Measurements from ENCODE around the gene SCMH1.

GRCh38 chr1:41078616-41079015, 163.5 kb downstream of the SCMH1 start:
- TF ChIP-seq CTCF (conservative IDR thresholded peaks at IDR 0.05; ENCODE audit: low read depth in 2 of 2), result no peak
- no peak for TF ChIP-seq REST (IDR thresholded peaks at IDR 0.05; ENCODE audit: unreplicated experiment)
- TF ChIP-seq JUNB (IDR thresholded peaks at IDR 0.05; ENCODE audit: unreplicated experiment), result no peak
- TF ChIP-seq POLR2AphosphoS5 (IDR thresholded peaks at IDR 0.05; ENCODE audit: low read depth), result no peak
- TF ChIP-seq ETS1 (IDR thresholded peaks at IDR 0.05), result no peak
- TF ChIP-seq EZH2 (IDR thresholded peaks at IDR 0.05; ENCODE audit: low read depth, unreplicated experiment), result no peak
- TF ChIP-seq ZNF114 (CRISPR knock-in tag; IDR thresholded peaks at IDR 0.05), result no peak
- TF ChIP-seq CREB1 (CRISPR knock-in tag; IDR thresholded peaks at IDR 0.05; ENCODE audit: low read depth), result no peak
- TF ChIP-seq EZH2phosphoT487 (IDR thresholded peaks at IDR 0.05; ENCODE audit: unreplicated experiment), result no peak
- TF ChIP-seq NANOG (IDR thresholded peaks at IDR 0.05; ENCODE audit: borderline replicate concordance), result no peak
- TF ChIP-seq, protein P1, sequence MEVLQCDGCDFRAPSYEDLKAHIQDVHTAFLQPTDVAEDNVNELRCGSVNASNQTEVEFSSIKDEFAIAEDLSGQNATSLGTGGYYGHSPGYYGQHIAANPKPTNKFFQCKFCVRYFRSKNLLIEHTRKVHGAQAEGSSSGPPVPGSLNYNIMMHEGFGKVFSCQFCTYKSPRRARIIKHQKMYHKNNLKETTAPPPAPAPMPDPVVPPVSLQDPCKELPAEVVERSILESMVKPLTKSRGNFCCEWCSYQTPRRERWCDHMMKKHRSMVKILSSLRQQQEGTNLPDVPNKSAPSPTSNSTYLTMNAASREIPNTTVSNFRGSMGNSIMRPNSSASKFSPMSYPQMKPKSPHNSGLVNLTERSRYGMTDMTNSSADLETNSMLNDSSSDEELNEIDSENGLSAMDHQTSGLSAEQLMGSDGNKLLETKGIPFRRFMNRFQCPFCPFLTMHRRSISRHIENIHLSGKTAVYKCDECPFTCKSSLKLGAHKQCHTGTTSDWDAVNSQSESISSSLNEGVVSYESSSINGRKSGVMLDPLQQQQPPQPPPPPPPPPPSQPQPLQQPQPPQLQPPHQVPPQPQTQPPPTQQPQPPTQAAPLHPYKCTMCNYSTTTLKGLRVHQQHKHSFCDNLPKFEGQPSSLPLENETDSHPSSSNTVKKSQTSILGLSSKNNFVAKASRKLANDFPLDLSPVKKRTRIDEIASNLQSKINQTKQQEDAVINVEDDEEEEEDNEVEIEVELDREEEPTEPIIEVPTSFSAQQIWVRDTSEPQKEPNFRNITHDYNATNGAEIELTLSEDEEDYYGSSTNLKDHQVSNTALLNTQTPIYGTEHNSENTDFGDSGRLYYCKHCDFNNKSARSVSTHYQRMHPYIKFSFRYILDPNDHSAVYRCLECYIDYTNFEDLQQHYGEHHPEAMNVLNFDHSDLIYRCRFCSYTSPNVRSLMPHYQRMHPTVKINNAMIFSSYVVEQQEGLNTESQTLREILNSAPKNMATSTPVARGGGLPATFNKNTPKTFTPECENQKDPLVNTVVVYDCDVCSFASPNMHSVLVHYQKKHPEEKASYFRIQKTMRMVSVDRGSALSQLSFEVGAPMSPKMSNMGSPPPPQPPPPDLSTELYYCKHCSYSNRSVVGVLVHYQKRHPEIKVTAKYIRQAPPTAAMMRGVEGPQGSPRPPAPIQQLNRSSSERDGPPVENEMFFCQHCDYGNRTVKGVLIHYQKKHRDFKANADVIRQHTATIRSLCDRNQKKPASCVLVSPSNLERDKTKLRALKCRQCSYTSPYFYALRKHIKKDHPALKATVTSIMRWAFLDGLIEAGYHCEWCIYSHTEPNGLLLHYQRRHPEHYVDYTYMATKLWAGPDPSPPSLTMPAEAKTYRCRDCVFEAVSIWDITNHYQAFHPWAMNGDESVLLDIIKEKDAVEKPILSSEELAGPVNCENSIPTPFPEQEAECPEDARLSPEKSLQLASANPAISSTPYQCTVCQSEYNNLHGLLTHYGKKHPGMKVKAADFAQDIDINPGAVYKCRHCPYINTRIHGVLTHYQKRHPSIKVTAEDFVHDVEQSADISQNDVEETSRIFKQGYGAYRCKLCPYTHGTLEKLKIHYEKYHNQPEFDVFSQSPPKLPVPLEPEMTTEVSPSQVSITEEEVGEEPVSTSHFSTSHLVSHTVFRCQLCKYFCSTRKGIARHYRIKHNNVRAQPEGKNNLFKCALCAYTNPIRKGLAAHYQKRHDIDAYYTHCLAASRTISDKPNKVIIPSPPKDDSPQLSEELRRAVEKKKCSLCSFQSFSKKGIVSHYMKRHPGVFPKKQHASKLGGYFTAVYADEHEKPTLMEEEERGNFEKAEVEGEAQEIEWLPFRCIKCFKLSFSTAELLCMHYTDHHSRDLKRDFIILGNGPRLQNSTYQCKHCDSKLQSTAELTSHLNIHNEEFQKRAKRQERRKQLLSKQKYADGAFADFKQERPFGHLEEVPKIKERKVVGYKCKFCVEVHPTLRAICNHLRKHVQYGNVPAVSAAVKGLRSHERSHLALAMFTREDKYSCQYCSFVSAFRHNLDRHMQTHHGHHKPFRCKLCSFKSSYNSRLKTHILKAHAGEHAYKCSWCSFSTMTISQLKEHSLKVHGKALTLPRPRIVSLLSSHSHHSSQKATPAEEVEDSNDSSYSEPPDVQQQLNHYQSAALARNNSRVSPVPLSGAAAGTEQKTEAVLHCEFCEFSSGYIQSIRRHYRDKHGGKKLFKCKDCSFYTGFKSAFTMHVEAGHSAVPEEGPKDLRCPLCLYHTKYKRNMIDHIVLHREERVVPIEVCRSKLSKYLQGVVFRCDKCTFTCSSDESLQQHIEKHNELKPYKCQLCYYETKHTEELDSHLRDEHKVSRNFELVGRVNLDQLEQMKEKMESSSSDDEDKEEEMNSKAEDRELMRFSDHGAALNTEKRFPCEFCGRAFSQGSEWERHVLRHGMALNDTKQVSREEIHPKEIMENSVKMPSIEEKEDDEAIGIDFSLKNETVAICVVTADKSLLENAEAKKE (CRISPR knock-in tag; IDR thresholded peaks at IDR 0.05), result no peak
